SK-N-SH (cell line): Measurements from ENCODE around the gene RAPGEF3.

Experiments used
- CTCF ChIP-seq: fragments of 200-600 bp; sonication (generic); IDR thresholded peaks from 2 replicates; pipeline ENCODE4 v1.6.1; 2017; ENCODE audit warnings: antibody characterized with exemption, mild to moderate bottlenecking, moderate library complexity
- EP300 ChIP-seq, 2 experiments: IDR thresholded peaks; 2 replicates each; pipeline versions ENCODE4 v1.4.0 to v1.6.1; 2012; ENCODE audit warnings: borderline replicate concordance in 1 of 2, low read depth in 1 of 2, low read length in 1 of 2
- JUND ChIP-seq: IDR thresholded peaks from 2 replicates; pipeline ENCODE4 v1.4.0; 2012
- MXI1 ChIP-seq: IDR thresholded peaks from 2 replicates; pipeline ENCODE4 v1.6.1; 2012; ENCODE audit warnings: mild to moderate bottlenecking, low read depth, low read length, improper control_type of control experiment
- NRF1 ChIP-seq: IDR thresholded peaks from 2 replicates; pipeline ENCODE4 v1.6.1; 2012; ENCODE audit warnings: low read depth, mild to moderate bottlenecking, low read length
- POLR2AphosphoS5 ChIP-seq: IDR thresholded peaks from 2 replicates; pipeline ENCODE4 v1.6.1; 2012; ENCODE audit warnings: low read depth, low read length
- RXRA ChIP-seq: IDR thresholded peaks from 2 replicates; pipeline ENCODE4 v1.4.0; 2012; ENCODE audit warnings: low read depth, mild to moderate bottlenecking, borderline replicate concordance
- YY1 ChIP-seq: IDR thresholded peaks from 2 replicates; pipeline ENCODE4 v1.4.0; 2012; ENCODE audit warnings: low read depth, mild to moderate bottlenecking

DNA sequence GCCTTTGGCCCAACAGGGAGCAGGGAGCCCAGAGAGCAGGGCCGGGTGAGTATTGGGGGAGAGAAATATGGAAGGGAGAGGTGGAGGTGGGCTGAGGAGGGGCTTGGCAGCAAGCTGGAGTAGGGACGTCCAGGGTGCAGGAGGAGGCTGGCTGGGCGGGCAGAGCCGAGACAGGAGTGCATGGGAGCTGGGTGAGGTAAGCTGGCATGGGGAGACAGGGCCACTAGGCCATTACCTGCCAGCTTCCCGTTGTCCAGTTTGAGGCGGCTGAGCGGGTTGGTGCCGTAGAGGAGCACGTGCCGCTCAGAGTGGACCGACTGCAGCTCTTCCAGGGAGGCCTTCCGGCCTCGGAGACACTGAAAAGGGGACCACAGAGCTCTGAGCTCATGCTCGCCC is 32.7 kb upstream of the RAPGEF3 start:
- TF ChIP-seq CTCF (no peak), YY1 (no peak), JUND (no peak), RXRA (no peak), EP300 (IDR thresholded peaks at IDR 0.05; ENCODE audit: borderline replicate concordance in 1 of 2, low read depth in 1 of 2, low read length in 1 of 2) (no peak), MXI1 (no peak), NRF1 (no peak), POLR2AphosphoS5 (no peak)
